Stimulated activated naive CD8-positive, alpha-beta T cell treated with anti-CD3 and anti-CD28 coated beads, Interleukin-15, amount 100 ng/mL, for 72 hours (primary cell): ENCODE results near the gene MMP11.
"Not testable (repeated sequence)": the region's sequence is repeated elsewhere in the genome, so short reads cannot be mapped to it uniquely, and the experiment has no call there.

ENCODE experiments used
- ATAC-seq: fragments of 150-1000 bp; cut with Tn5 transposase; 2 replicates; pipeline ENCODE4 v1.10.0; 2021; ENCODE audit warnings: mild to moderate bottlenecking, moderate library complexity
- DNase-seq, 2 donors: peaks; one replicate each; pipeline ENCODE4 v3.0.0; 2021 to 2022
- H3K27ac Mint-ChIP-seq, 2 donors: one replicate each; pipeline ENCODE4 v1.8.0; 2022; ENCODE audit warnings: mild to moderate bottlenecking in 2 of 2, mixed read lengths in 2 of 2, moderate library complexity in 2 of 2
- H3K27me3 Mint-ChIP-seq: one replicate; pipeline ENCODE4 v1.8.0; 2022; ENCODE audit warnings: mixed read lengths
- H3K4me1 Mint-ChIP-seq: one replicate; pipeline ENCODE4 v1.8.0; 2022; ENCODE audit warnings: mild to moderate bottlenecking, mixed read lengths
- H3K4me3 Mint-ChIP-seq, 2 donors: one replicate each; pipeline ENCODE4 v1.8.0; 2022; ENCODE audit warnings: mild to moderate bottlenecking in 2 of 2, mixed read lengths in 2 of 2, moderate library complexity in 1 of 2
- H3K9me3 Mint-ChIP-seq, 2 donors: one replicate each; pipeline ENCODE4 v1.8.0; 2022; ENCODE audit warnings: mixed read lengths in 2 of 2

Gene MMP11

GRCh38 chr22:23772649-23773473 is at the start of gene MMP11:
Gene MMP11 (plus strand): TSS chr22:23772849. CDS start chr22:23772871, 22 bp downstream.
- peak within 1 kb of the TSS in 1 of 2 donors; percentile 20 for H3K27ac Mint-ChIP-seq

GRCh38 chr22:23728108-23728507 is 44.5 kb upstream of the MMP11 start:
- H3K27me3 Mint-ChIP-seq, DNase-seq, H3K9me3 Mint-ChIP-seq, H3K4me3 Mint-ChIP-seq, ATAC-seq, H3K4me1 Mint-ChIP-seq: not testable (repeated sequence)
- H3K27ac Mint-ChIP-seq, result peak overlapping the region in 1 of 2 donors; percentile 31

More at GRCh38 chr22:23772649-23773473, at the start of gene MMP11:
- DNase-seq (peak; percentile 32 to 51), ATAC-seq (peak; percentile 64)
- peak within 1 kb of the TSS; percentile 72 to 75 for H3K4me3 Mint-ChIP-seq
- peaks cover 42% of the 10 kb centered on the region for H3K4me1 Mint-ChIP-seq
- peaks cover 7% of the 10 kb centered on the region for H3K27me3 Mint-ChIP-seq
- no peaks in the 10 kb centered on the region for H3K9me3 Mint-ChIP-seq

GRCh38 chr22:23737696-23738095 is 35.0 kb upstream of the MMP11 start:
- Mint-ChIP-seq H3K27ac (no peak overlapping the region), H3K4me1 (no peaks in the 10 kb centered on the region), H3K4me3 (no peak overlapping the region), H3K9me3 (no peaks in the 10 kb centered on the region), H3K27me3 (no peaks in the 10 kb centered on the region)
- ATAC-seq (no peak), DNase-seq (no peak)

GRCh38 chr22:23742505-23743264 is 30.0 kb upstream of the MMP11 start:
- DNase-seq, result no peak
- Mint-ChIP-seq H3K27ac (peak overlapping the region in 1 of 2 donors; percentile 85), H3K27me3 (no peaks in the 10 kb centered on the region), H3K4me1 (no peaks in the 10 kb centered on the region), H3K4me3 (no peak overlapping the region), H3K9me3 (peaks cover 4 to 16% of the 10 kb centered on the region in 2 donors)
- ATAC-seq, result no peak

- H3K4me3 Mint-ChIP-seq, result no peak overlapping the region
- ATAC-seq, result no peak
- H3K4me1 Mint-ChIP-seq, result no peaks in the 10 kb centered on the region
Observed at GRCh38 chr22:23743303-23743705, 29.3 kb upstream of the MMP11 start.

GRCh38 chr22:23744001-23744400 is 28.6 kb upstream of the MMP11 start:
- H3K27ac Mint-ChIP-seq, result no peak overlapping the region
- H3K9me3 Mint-ChIP-seq, result peaks cover 4 to 16% of the 10 kb centered on the region in 2 donors
- DNase-seq (no peak), ATAC-seq (no peak)
- H3K27me3 Mint-ChIP-seq, result no peaks in the 10 kb centered on the region
- H3K4me1 Mint-ChIP-seq, result no peaks in the 10 kb centered on the region
- H3K4me3 Mint-ChIP-seq, result no peak overlapping the region

More at GRCh38 chr22:23743303-23743705, 29.3 kb upstream of the MMP11 start:
- no peak overlapping the region for H3K27ac Mint-ChIP-seq
- H3K9me3 Mint-ChIP-seq, result peaks cover 4 to 16% of the 10 kb centered on the region in 2 donors
- DNase-seq, result no peak
- no peaks in the 10 kb centered on the region for H3K27me3 Mint-ChIP-seq

GRCh38 chr22:23744485-23744884 is 28.2 kb upstream of the MMP11 start:
- Mint-ChIP-seq H3K4me3 (no peak overlapping the region), H3K4me1 (peaks cover under 1% of the 10 kb centered on the region), H3K9me3 (peaks cover 4 to 16% of the 10 kb centered on the region in 2 donors), H3K27ac (no peak overlapping the region), H3K27me3 (no peaks in the 10 kb centered on the region)
- ATAC-seq (no peak), DNase-seq (no peak)

GRCh38 chr22:23745791-23746190 is 26.9 kb upstream of the MMP11 start:
- H3K27me3 Mint-ChIP-seq, result no peaks in the 10 kb centered on the region
- no peak for ATAC-seq
- H3K4me1 Mint-ChIP-seq, result peaks cover 14% of the 10 kb centered on the region
- no peak overlapping the region for H3K27ac Mint-ChIP-seq
- H3K9me3 Mint-ChIP-seq, result peaks cover 4 to 16% of the 10 kb centered on the region in 2 donors
- DNase-seq, result no peak
- no peak overlapping the region for H3K4me3 Mint-ChIP-seq

- peaks cover 0 to 4% of the 10 kb centered on the region in 2 donors for H3K9me3 Mint-ChIP-seq
- H3K4me3 Mint-ChIP-seq, result peak overlapping the region; percentile 94 to 96
- ATAC-seq (no peak), DNase-seq (no peak)
- peaks cover 26% of the 10 kb centered on the region for H3K4me1 Mint-ChIP-seq
- no peaks in the 10 kb centered on the region for H3K27me3 Mint-ChIP-seq
- H3K27ac Mint-ChIP-seq, result no peak overlapping the region
Observed at GRCh38 chr22:23749841-23750301, 22.8 kb upstream of the MMP11 start.

- Mint-ChIP-seq H3K4me1 (peaks cover 26% of the 10 kb centered on the region), H3K27me3 (no peaks in the 10 kb centered on the region), H3K27ac (peak overlapping the region; percentile 65 to 94), H3K4me3 (peak overlapping the region; percentile 94 to 96), H3K9me3 (no peaks in the 10 kb centered on the region)
- ATAC-seq, result no peak
- no peak for DNase-seq
Observed at GRCh38 chr22:23750367-23750713, 22.3 kb upstream of the MMP11 start.

GRCh38 chr22:23750714-23751440 is 21.8 kb upstream of the MMP11 start, which contains the start of gene ZNF70:
Gene ZNF70 (minus strand): TSS chr22:23751112. CDS start chr22:23745140, 5,972 bp downstream.
- ATAC-seq, result peak; percentile 99
- H3K9me3 Mint-ChIP-seq, result no peaks in the 10 kb centered on the region
- H3K27ac Mint-ChIP-seq, result peak within 1 kb of the TSS; percentile 94 to 96
- peak; percentile 84 to 87 for DNase-seq
- peak within 1 kb of the TSS; percentile 94 to 96 for H3K4me3 Mint-ChIP-seq
- peaks cover 26% of the 10 kb centered on the region for H3K4me1 Mint-ChIP-seq
- no peaks in the 10 kb centered on the region for H3K27me3 Mint-ChIP-seq

- DNase-seq (no peak), ATAC-seq (peak; percentile 39)
- peaks cover 26% of the 10 kb centered on the region for H3K4me1 Mint-ChIP-seq
- peak overlapping the region; percentile 84 to 96 for H3K4me3 Mint-ChIP-seq
- no peaks in the 10 kb centered on the region for H3K27me3 Mint-ChIP-seq
- H3K27ac Mint-ChIP-seq, result peak overlapping the region; percentile 52 to 96
- no peaks in the 10 kb centered on the region for H3K9me3 Mint-ChIP-seq
Observed at GRCh38 chr22:23751441-23751996, 21.1 kb upstream of the MMP11 start.

- DNase-seq (no peak), ATAC-seq (no peak)
- Mint-ChIP-seq H3K4me1 (peaks cover 32% of the 10 kb centered on the region), H3K4me3 (peak overlapping the region; percentile 65 to 96), H3K9me3 (no peaks in the 10 kb centered on the region), H3K27me3 (no peaks in the 10 kb centered on the region), H3K27ac (peak overlapping the region in 1 of 2 donors; percentile 93)
Observed at GRCh38 chr22:23752090-23752691, 20.5 kb upstream of the MMP11 start.

- ATAC-seq (no peak), DNase-seq (no peak)
- Mint-ChIP-seq H3K27me3 (no peaks in the 10 kb centered on the region), H3K9me3 (no peaks in the 10 kb centered on the region), H3K4me1 (peaks cover 32% of the 10 kb centered on the region), H3K27ac (no peak overlapping the region), H3K4me3 (peak overlapping the region; percentile 65 to 96)
Observed at GRCh38 chr22:23752750-23753149, 19.9 kb upstream of the MMP11 start.
